ENCODE results near the gene CDT1.
A peak's percentile ranks its signal among the peaks of the same experiment; 100 is the strongest.

CDT1 gene

DNA sequence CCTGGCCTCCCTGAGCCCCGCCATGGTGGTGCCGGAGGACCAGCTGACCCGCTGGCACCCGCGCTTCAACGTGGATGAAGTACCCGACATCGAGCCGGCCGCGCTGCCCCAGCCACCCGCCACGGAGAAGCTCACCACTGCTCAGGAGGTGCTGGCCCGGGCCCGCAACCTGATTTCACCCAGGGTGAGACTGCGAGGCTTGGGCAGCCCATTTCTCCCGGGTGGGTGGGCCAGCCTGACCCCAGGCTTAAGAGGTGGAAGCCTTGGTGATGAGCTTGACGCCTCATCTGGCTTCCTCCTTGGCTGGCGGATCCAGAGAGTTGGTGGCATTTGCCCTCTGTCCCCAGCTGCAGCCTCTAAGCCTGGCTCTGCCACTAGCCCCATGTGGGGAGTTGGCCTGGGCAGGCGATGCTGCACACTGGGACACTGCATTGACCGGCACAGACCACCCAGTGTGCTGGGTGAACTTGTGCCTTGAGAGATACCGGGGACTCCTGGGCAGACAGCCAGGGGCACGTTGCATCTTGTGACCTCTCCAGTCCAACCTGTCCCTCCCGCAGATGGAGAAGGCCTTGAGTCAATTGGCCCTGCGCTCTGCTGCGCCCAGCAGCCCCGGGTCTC is 3.0 kb downstream of the CDT1 start:
- DNase-seq: no peak

DNA sequence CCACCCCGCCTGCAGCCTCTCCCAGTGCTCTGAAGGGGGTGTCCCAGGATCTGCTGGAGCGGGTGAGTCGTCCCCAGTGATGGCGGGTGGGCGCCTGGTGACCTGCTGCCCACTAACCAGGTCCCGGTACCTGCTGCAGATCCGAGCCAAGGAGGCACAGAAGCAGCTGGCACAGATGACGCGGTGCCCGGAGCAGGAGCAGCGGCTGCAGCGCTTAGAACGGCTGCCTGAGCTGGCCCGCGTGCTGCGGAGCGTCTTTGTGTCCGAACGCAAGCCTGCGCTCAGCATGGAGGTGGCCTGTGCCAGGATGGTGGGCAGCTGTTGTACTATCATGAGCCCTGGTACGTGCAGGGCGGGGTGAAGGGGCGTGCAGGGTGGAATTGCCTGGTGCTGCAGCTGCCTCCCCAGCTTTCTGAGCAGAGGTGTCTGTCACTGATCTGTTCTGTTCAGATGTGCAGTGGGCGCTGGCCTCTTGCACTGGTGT is 3.6 kb downstream of the CDT1 start:
- DNase-seq: no peak

DNA sequence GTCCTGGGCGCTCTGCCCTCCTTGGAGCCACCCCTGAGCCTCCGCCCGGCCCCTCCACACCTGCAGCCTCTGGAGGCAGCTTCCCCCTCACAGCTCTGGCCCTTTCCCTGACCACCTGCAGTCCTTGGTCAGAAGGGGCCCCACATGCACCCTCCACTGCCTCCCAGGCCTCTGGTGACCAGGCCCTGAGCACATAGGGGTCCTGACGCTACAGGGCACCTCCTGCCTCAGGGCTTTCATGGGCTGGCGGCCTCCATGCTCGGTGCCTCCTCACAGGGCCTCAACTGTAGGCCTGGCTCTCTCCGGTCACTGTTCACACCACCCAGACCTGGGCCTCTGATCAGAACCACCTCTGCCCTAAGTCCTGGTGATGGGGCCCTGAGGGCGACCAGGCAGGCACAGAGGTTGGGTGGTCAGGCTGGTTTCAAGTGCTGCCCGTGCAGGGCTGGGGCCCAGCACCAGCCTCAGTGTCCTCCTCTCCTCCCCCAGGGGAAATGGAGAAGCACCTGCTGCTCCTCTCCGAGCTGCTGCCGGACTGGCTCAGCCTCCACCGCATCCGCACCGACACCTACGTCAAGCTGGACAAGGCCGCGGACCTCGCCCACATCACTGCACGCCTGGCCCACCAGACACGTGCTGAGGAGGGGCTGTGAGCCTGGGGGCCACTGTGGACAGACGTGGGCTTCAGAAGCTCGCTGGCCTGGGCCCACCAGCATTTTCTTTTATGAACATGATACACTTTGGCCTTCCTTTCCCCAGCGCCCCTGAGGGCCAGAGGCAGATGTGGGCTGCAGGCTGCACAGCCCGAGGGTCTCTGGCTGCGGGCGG is 4.3 kb downstream of the CDT1 start:
- no peak for DNase-seq

DNA sequence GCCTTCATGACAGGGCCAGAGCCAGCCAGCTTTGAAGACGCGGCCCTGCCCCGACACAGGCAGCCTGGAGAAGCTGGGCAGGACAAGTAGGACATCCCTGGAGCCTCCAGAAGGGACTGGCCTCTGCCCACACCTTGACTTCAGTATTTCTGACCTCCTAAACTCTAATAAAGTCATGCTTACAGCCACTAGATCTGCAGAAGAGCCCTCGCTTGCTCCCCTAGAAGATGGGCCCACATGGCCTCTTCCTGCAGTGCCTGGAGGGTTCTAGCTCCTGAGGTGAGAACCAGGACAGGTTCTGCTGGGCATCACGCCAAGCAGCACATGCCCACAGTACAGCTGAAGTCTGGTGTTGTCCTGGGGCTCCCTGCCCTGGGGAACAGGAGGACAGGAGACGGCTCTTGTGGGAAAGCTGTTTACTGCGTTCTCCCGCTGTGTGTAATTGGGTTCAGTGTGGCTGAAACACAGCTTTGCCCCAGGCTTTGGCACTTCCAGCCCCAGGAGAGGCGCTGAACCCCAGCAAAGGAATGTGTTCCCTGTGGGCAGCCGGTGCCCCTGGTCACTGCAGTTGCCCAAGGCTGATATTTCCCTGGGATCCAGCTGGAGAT is 5.6 kb downstream of the CDT1 start:
- DNase-seq: no peak

DNA sequence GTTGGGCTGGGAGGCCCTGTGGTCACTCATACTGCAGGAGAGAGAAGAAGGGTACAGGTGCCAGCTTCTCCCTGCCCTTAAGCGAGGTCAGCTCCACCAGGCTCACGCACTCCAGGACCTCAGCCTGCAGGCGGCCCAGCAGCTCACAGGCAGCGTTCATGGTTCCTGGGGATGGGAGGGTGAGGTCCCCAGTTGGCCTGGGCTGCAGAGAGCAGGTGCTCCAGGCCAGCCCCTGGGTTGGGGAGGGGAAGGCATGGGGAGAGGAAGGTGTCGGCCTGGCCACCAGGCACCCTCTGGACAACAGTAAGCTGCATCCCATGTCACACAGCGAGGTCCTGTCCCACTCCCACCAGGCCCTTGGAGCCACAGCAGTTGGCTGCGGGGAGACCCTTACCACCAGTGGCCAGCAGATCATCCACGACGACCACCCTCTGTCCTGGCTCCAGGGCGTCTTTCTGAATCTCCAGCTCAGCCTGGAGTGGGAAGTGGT is 6.1 kb downstream of the CDT1 start:
- DNase-seq: no peak

DNA sequence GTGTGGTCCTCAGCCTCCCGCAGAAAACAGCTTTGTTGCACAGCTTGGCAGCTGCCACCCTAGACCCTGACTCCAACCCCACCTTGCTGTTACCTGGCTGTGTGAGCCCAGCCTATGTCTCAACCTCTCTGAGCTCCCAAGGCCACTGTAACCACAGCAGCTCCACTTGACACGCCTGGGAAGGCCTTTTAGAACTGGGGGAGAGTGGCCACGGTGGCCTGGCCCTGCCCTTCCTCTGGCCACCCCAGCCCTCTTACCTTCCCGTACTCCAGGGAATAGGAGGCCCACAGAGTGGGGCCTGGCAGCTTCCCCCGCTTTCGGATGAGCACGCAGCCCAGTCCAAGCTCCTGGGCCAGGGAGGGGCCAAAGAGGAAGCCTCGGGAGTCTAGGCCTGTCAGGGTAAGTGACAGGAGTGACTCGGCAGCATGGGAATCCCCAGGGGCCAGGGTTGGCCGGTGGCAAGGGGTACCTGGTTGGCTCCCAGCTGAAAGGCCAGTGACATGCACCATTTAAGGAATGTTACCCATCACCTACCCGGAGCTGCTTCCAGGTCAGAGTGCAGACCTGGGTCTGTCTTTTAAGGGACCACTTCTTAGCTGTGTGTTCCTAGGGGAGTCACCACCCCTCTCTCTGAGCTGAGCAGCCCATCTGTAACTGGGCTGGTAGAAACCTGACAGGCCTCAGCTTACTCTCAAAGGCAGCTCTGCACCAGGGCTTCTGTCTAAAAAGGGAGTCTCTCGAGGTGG is 6.8 kb downstream of the CDT1 start:
- no peak for DNase-seq

DNA sequence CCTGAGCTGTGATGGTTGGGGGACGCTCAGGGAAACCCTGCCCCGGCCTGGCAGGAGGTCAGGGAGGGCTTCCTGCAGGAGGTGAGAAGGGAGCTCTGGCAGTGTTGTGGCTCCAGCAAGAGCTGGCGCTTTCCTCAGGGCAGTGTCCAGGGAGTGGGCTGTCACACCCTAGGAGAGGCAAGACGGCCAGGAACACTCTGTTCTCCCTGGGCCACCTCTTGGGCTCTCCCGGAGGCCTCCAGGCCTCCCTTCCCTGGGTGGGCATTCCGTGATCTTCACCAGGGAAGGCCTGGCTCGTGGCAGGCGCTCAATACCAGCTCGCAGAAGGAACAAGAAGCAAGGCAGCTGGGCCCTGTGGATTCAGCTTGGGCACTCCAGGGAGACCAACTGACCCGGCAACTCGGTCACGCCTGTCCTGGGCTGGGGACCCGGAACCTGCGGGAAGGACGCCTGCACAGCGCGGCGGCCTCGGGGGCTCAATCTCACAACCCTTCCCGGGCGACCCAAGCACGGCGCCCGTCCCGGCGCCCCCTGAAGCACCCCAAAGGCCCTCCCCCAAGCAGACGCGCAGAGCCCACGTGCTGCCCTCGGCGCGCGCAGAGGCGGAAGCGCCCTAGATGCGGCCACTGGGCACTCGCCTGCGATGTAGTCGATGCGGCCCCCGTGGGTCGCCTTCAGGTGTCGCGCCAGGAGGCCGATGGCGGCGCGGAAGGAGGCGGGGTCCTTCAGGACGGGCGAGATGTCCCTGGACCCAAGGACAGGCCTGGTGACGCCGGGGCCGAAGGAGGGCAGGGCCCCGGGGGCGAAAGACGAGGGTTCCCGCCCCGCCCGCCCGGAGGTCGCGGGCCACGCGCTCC is 7.6 kb downstream of the CDT1 start:
- peak; percentile 94 for DNase-seq

DNA sequence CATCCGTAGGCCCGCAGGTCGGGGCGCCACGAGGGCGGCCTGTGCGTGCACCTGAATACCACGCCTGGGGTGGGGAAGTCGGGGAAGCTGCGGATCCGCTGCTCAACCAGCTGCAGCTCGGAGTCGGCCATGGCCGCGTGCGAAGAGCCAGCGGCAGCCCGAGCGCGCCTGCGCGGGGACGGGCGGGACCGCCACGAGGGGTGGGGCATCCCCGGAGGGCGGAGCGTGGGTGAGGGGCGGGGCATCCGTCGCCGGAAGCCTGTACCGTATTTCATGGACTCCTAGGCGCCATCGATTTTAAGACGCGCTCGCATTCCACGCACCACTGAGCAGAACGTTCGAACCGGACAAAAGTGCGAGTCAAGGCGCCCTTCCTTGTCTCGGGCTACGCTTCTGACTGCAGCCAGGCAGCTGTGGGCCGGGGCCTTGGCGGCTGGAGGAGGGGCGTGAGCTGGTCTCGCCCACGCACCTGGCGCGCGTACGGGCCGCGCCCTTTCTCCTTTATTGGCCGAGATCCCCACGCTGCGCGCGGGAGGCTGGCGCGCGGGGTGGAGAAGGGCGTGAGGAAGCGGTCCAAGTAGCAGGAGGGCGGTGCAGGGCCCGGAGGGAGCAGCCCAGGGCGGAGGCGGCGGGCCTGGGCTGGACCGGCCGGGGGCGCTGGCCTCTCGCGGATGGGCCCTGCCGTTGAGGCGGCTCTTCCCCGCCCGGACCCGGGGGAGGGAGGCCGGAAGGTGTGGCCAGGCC is 8.4 kb downstream of the CDT1 start, which contains the start of gene APRT:
TSS of gene APRT (minus strand) at position 160 of the 744 bp plus-strand sequence. CDS start at position 131, 29 bp downstream.
- peak; percentile 94 for DNase-seq

DNA sequence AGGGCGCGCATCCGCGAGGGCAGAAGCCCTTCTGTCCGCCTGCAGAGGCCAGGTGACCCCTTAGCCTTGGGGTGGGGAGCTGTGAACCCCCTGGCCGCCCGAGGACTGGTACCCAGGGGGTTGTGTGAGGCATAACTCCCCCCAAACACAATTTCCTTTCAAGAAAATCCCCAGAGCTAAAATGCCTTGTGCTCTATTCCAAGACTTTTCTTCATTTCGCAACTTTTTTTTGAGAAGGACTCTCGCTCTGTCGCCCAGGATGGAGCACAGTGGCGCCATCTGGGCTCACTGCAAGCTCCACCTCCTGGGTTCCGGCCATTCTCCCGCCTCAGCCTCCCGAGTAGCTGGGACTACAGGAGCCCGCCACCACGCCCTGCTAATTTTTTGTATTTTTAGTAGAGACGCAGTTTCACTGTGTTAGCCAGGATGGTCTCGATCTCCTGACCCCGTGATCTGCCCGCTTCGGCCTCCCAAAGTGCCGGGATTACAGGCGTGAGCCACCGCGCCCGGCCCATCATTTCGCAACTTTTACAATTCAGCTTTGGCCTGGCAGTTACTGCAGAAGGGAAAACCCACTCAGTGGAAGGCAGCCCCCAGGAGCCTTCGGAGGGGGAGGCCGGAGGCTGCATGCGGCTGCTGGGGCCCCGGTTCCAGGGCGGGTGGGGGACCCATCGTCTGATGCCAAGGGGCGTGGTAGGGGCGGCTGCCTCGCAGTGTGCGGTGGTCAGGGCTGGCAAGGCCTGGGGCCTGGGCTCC is 9.1 kb downstream of the CDT1 start:
- DNase-seq: no peak

DNA sequence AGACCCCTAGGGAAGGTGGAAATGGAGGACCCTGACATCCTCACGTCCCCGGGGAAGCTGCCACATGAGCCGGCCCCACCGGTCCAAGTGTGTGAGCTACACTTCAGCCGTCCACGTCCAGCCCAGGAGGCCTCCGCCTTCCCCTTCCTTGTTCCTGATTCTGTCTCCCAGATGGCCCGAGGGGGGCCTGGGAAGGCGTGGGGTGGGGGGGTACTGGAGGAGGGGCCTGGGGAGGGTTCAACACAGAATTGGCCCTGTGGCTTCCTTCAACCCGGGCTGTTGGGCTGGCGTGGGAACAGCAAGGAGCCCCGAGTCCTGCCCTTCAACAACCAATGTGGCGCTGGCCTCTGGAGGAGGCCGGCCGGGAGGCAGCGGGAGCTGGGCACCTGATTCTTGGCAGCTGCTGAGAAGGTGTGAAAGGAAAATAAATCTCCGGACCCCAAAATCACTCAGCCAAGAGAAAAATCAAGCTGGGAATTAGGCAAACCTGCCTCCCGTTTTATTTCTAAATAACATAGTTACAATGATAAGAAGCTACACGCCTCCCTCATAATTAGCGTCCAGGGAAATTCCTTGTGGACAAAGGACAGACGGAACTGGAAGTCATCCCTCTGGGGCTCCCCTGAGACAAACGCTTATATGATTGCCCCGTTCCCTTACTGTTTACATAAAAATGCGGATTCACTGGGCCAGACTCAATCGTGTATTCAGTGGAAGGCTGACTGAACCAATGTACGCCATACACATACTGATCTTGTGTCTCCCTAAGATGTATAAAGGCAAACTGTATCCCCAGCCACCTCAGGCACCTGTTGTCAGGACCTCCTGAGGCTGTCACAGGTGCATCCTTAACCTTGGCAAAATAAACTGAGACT is 9.9 kb downstream of the CDT1 start:
- DNase-seq: no peak

DNA sequence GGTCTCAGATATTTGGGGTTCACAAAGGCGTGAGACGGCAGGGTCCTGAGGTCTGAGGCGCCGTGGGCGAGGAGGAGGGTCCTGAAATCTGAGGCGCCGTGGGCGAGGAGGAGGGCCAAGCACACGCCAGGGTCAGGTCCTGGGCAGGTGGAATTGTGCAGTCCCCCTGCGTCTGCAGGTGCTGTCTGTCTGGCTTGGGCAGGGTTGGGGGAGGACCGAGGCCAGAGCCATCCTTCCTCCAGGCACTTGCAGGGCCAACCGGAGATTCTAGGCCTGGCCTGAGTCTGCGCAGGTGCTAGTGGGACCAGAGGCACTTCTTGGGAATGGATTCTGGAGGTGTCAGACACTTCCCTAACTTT is 10.5 kb downstream of the CDT1 start:
- no peak for DNase-seq

DNA sequence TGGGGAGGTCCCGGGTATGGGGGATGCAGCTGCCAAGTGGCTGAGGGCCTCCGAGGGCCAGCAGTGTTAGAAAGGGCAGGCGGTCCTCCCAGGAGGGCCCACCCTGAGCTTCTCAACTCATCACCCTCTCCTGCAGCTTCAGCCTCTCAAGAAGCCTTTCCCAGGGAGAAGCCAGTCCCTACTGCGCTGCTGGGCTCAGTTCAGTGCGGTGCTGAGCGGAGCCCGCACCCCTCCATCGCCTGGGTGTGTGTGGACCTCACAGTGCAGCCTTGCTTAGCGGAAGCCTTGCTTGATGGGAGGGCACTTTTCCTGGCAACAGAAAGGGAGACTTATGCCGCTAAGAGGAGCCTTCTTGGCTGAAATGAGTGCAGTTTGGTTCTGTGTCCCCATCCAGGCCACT is 11.6 kb downstream of the CDT1 start:
- no peak for DNase-seq

DNA sequence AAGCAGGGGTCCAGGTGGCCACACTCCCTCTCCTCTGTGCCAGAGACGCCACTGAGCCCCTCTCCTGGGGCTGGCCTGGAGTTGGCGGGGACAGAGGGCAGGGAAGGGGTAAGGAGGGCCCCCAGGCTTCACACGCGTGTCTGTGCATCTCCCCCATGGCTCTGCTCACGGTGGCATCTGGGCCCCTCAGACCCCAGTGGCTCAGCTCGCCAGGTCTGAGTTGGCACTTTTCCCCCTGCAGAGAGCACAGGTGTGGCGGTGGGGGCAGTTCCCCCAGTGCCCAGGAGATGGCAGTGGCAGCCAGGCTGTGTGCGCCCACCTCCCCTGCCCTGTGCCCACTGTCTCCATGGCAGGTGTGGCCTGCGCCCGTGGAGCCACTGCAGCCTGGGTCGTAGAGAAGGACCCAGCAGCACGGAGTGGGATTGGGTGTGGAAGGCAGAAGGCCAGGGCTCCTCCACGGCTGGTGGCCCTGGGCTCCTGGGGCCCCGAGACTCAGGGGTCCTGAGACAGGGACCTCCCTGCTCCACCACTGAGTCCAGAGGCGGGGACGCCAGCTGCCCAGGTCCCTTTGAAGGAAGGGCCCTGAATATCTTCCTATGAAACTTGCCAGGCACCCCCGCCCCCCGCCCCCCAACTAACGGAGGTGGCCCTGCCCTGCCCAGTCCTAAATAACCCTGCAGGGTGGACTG is 12.5 kb downstream of the CDT1 start:
- DNase-seq: peak; percentile 71

DNA sequence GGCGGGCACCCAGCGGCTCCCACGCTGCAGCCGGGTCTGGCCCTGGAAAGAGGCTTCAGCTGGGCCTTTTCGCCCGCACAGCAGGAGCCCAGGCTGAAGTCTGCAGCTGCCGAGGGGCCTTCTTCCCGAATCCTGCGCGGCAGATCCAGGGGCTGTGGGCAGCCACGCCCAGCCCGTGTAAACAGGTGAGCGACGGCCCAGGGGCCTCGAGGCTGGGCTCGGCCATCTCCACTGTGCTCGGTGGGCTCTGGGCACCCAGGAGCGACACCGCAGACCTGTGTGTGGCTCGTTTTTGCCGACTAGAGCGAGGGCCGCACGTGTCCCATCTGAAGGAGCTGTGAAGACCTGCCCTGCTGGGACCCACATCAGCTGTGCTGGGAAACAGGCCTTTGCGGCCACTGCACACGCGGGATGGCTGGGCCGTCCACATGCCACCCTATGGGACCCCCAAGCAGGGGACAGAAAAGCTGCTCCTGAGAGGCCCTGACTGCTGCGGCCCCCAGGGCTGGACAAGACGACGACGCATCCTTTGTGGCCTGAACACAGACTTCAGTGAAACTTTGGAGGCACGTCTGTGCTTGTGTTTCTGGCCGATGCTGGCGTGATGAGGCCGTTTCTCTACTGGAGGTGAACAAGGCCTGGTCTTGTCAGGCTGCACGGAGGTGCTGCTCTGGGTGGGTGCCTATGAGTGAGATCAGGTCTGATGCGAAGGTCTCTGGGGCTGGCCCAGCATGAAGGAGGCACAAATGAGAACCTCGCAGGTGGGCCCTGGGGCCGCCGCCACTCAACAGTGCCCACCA is 13.3 kb downstream of the CDT1 start:
- no peak for DNase-seq

DNA sequence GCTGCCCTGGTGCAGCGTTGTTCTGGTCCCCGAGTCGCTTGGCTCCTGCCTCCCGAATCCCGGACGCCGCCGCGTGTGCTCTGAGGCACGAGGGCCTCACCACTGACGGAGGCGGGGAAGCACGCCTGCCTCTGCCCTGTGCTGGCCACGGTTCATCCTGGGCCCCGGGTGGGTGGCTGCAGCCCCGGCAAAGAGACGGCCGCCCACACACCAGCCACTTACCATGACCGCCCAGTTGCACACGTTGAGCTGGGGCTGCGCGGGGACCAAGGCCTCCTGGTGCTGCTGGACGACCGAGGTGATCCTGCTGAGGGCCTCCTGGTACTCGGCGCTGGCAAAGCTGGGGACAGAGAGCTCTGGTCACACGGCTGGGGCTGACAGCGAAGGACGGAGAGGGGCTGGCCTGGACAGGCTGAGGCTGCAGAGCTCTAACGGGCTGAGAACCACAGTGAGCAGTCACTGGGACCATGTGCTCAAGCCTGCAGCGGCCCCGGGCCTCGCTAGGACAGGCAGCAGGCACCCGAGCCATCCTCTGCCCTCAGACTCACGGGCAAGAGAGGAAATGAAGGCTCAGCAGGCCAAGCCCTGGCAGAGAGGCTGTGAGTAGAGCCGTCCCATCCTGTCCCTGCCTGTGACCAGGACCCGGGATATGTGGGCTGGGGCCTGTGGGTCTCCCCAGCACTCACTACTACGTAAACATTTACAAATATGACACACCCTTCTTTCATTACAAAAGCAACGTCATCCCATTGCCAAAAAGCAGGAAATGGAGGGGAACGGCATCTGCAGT is 14.4 kb downstream of the CDT1 start:
- DNase-seq: no peak

DNA sequence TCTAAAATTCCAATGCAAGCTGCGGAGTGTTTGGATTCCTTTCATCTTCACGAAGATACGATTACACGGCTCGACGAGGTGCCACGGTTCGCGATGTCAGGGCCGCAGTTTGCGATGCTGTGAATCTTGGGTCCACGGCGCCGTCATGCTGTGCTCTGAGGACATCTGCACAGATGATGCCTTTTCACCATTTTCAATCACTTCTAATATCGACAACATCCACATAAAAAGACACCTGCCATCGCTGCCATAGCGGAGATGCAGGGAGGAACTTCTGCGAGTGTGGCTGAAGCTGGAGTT is 14.9 kb downstream of the CDT1 start:
- no peak for DNase-seq

DNA sequence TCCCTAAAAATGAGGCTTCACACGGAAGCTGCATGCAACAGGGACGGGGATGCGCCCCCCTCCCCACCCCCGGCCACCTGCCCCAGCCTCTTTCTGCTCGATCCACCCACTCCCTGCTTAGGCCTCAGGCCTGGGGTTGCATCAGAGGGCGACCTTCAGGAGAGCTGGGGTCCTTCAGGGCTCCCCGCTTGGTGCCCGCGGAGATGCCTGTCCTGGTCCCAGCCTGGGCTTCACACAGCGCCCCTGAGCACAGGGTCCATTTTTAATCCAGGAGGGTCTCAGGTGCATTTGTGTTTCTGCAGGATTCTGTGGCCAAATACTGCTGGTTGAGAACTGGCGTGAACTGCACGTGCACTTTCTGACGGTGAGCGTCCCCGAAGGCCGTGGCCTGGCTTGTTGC is 15.5 kb downstream of the CDT1 start:
- DNase-seq: no peak

Measured in retina (tissue), 1 donor.